ENCODE data around the gene TMEM219. TPM values are rescaled to one million over a fixed set of nuclear protein-coding genes. Genes with fewer than 3 reads are reported as not detected.
"Not testable (repeated sequence)": the region's sequence is repeated elsewhere in the genome, so short reads cannot be mapped to it uniquely, and the experiment has no call there.

TMEM219 gene
- total RNA-seq, 6 donors from 2014 or later, result 95.4 to 187 (median 139) TPM

- H3K9me3 ChIP-seq, result no peaks in the 10 kb centered on the region
- ATAC-seq (ENCODE audit: low FRiP score in 2 of 2) (no peak), DNase-seq (no peak)
- peaks cover 10 to 14% (median 10%) of the 10 kb centered on the region in 4 donors for H3K4me1 ChIP-seq
- no peak overlapping the region for H3K27ac ChIP-seq
- no peak for TF ChIP-seq EP300 (IDR thresholded peaks at IDR 0.05)
- no peak for TF ChIP-seq POLR2A (IDR thresholded peaks at IDR 0.05)
- TF ChIP-seq CTCF (IDR thresholded peaks at IDR 0.05), result no peak
- no peak for TF ChIP-seq POLR2AphosphoS5 (IDR thresholded peaks at IDR 0.05)
- H3K4me3 ChIP-seq, result no peak overlapping the region
- no peaks in the 10 kb centered on the region for H3K36me3 ChIP-seq
- peaks cover 0 to 6% (median 3%) of the 10 kb centered on the region in 4 donors for H3K27me3 ChIP-seq
- 71 to 78% methylated on average over 8 of the region's 8 CpGs for whole genome bisulfite sequencing, 2 donors
Measured at GRCh38 chr16:30016555-30017276, 54.8 kb downstream of the TMEM219 start.

- 95 to 97% methylated on average over 2 of the region's 2 CpGs for WGBS, 2 donors
- DNase-seq (no peak), ATAC-seq (ENCODE audit: low FRiP score in 2 of 2) (no peak)
- Histone ChIP-seq H3K4me3 (no peak overlapping the region), H3K4me1 (peaks cover 10 to 14% (median 12%) of the 10 kb centered on the region in 4 donors), H3K27ac (no peak overlapping the region), H3K9me3 (no peaks in the 10 kb centered on the region), H3K27me3 (peaks cover 0 to under 1% (median 0%) of the 10 kb centered on the region in 4 donors), H3K36me3 (no peaks in the 10 kb centered on the region)
- no peak for TF ChIP-seq POLR2A (IDR thresholded peaks at IDR 0.05)
- no peak for TF ChIP-seq EP300 (IDR thresholded peaks at IDR 0.05)
- TF ChIP-seq CTCF (IDR thresholded peaks at IDR 0.05), result no peak
- no peak for TF ChIP-seq POLR2AphosphoS5 (IDR thresholded peaks at IDR 0.05)
Measured at GRCh38 chr16:30017277-30017656, 55.4 kb downstream of the TMEM219 start.

GRCh38 chr16:30017937-30018336 is 56.1 kb downstream of the TMEM219 start:
- H3K4me1 ChIP-seq, result peaks cover 10 to 14% (median 12%) of the 10 kb centered on the region in 4 donors
- not testable (repeated sequence) for H3K36me3 ChIP-seq; H3K27me3 ChIP-seq; H3K4me3 ChIP-seq; DNase-seq; ATAC-seq (ENCODE audit: low FRiP score in 2 of 2); H3K9me3 ChIP-seq; H3K27ac ChIP-seq
- 82 to 87% methylated on average over 4 of the region's 4 CpGs for WGBS, 2 donors

GRCh38 chr16:30018731-30019158 is 56.9 kb downstream of the TMEM219 start:
- TF ChIP-seq EP300 (IDR thresholded peaks at IDR 0.05) (no peak), CTCF (IDR thresholded peaks at IDR 0.05) (no peak), POLR2AphosphoS5 (IDR thresholded peaks at IDR 0.05) (no peak), POLR2A (IDR thresholded peaks at IDR 0.05) (no peak)
- Histone ChIP-seq H3K36me3 (no peaks in the 10 kb centered on the region), H3K27ac (no peak overlapping the region), H3K9me3 (no peaks in the 10 kb centered on the region), H3K27me3 (no peaks in the 10 kb centered on the region), H3K4me1 (peaks cover 10 to 14% (median 12%) of the 10 kb centered on the region in 4 donors), H3K4me3 (no peak overlapping the region)
- no peak for ATAC-seq (ENCODE audit: low FRiP score in 2 of 2)
- 64 to 70% methylated on average over 4 of the region's 4 CpGs for WGBS, 2 donors
- no peak for DNase-seq

Other genes with a start within 250 kb of the TMEM219 start
- gene C16orf54, start 216.1 kb upstream of the TMEM219 start, total RNA-seq, result 10 to 100 TPM in 3 of 6 donors, 1 to 10 TPM in 3; 2.4 to 17.3 (median 7.5) TPM
- gene ZG16, start 183.8 kb upstream of the TMEM219 start, total RNA-seq, result under 1 TPM in 1 of 6 donors, not detected in 5; 0.11 TPM
- 10 to 100 TPM in 5 of 6 donors, 1 to 10 TPM in 1; 9.1 to 43.5 (median 26.6) TPM for gene KIF22, start 171.3 kb upstream of the TMEM219 start, total RNA-seq
- 100 to 1,000 TPM in 5 of 6 donors, 10 to 100 TPM in 1; 83.7 to 232 (median 165) TPM for gene MAZ, start 155.6 kb upstream of the TMEM219 start, total RNA-seq
- 10 to 100 TPM in 2 of 6 donors, 1 to 10 TPM in 4; 1.4 to 13.6 (median 2.5) TPM for gene PRRT2, start 149.9 kb upstream of the TMEM219 start, total RNA-seq
- gene PAGR1, start 145.9 kb upstream of the TMEM219 start, total RNA-seq, result 10 to 100 TPM; 22.6 to 49.5 (median 34.6) TPM
- gene MVP, start 141.6 kb upstream of the TMEM219 start, total RNA-seq, result 100 to 1,000 TPM; 260 to 411 (median 312) TPM
- gene CDIPT, start 98.9 kb upstream of the TMEM219 start, total RNA-seq, result 100 to 1,000 TPM in 1 of 6 donors, 10 to 100 TPM in 5; 60.3 to 119 (median 94.4) TPM
- gene SEZ6L2, start 62.5 kb upstream of the TMEM219 start, total RNA-seq, result 10 to 100 TPM in 3 of 6 donors, 1 to 10 TPM in 3; 4.2 to 13.5 (median 8.2) TPM
- gene ASPHD1, start 61.6 kb upstream of the TMEM219 start, total RNA-seq, result 1 to 10 TPM in 4 of 6 donors, under 1 TPM in 1, not detected in 1; 0.78 to 4.2 (median 2.4) TPM
- gene KCTD13, start 35.9 kb upstream of the TMEM219 start, total RNA-seq, result 10 to 100 TPM; 15.5 to 71.2 (median 24.4) TPM
- gene TAOK2, start 11.8 kb downstream of the TMEM219 start, total RNA-seq, result 100 to 1,000 TPM in 2 of 6 donors, 10 to 100 TPM in 4; 70.2 to 195 (median 81.5) TPM
- 10 to 100 TPM; 11.5 to 28.2 (median 25.0) TPM for gene HIRIP3, start 33.5 kb downstream of the TMEM219 start, total RNA-seq
- gene INO80E, start 34.2 kb downstream of the TMEM219 start, total RNA-seq, result 10 to 100 TPM; 29.5 to 82.8 (median 55.7) TPM
- 10 to 100 TPM in 1 of 6 donors, 1 to 10 TPM in 5; 1.2 to 11.0 (median 6.5) TPM for gene DOC2A, start 48.9 kb downstream of the TMEM219 start, total RNA-seq
- gene C16orf92, start 61.1 kb downstream of the TMEM219 start, total RNA-seq, result not detected
- gene TLCD3B, start 69.2 kb downstream of the TMEM219 start, total RNA-seq, result under 1 TPM in 1 of 6 donors, not detected in 5; 0.14 TPM
- gene ALDOA, start 103.7 kb downstream of the TMEM219 start, total RNA-seq, result 100 to 1,000 TPM; 303 to 964 (median 731) TPM
- 10 to 100 TPM; 44.4 to 99.4 (median 80.0) TPM for gene PPP4C, start 113.9 kb downstream of the TMEM219 start, total RNA-seq
- gene TBX6, start 129.8 kb downstream of the TMEM219 start, total RNA-seq, result 1 to 10 TPM in 5 of 6 donors, under 1 TPM in 1; 0.69 to 9.4 (median 1.4) TPM
- gene YPEL3, start 134.1 kb downstream of the TMEM219 start, total RNA-seq, result 100 to 1,000 TPM in 4 of 6 donors, 10 to 100 TPM in 2; 81.5 to 228 (median 116) TPM
- gene GDPD3, start 151.5 kb downstream of the TMEM219 start, total RNA-seq, result 10 to 100 TPM in 2 of 6 donors, 1 to 10 TPM in 4; 1.1 to 17.8 (median 5.4) TPM
- gene MAPK3, start 161.1 kb downstream of the TMEM219 start, total RNA-seq, result 100 to 1,000 TPM in 2 of 6 donors, 10 to 100 TPM in 4; 48.9 to 120 (median 76.0) TPM
- 100 to 1,000 TPM in 1 of 6 donors, 10 to 100 TPM in 5; 42.2 to 159 (median 80.3) TPM for gene CORO1A, start 221.5 kb downstream of the TMEM219 start, total RNA-seq
- 100 to 1,000 TPM in 3 of 6 donors, 10 to 100 TPM in 3; 58.0 to 173 (median 100) TPM for gene BOLA2B, start 231.6 kb downstream of the TMEM219 start, total RNA-seq
- gene SLX1A, start 231.8 kb downstream of the TMEM219 start, total RNA-seq, result 100 to 1,000 TPM in 1 of 6 donors, 10 to 100 TPM in 5; 38.6 to 127 (median 63.6) TPM
- 10 to 100 TPM in 5 of 6 donors, 1 to 10 TPM in 1; 9.6 to 69.1 (median 20.0) TPM for gene SULT1A3, start 237.2 kb downstream of the TMEM219 start, total RNA-seq